HepG2 (cell line): ENCODE measurements around the gene HLA-DOA. TPM values are rescaled to one million over a fixed set of nuclear protein-coding genes. Genes with fewer than 3 reads are reported as not detected.

Experiments
- CHD4 ChIP-seq: fragments of 200-600 bp; sonication (generic); IDR thresholded peaks from 2 replicates; pipeline ENCODE4 v1.7.0; 2017; ENCODE audit warnings: mild to moderate bottlenecking, low read length, borderline replicate concordance
- DR1 ChIP-seq: sonication (generic); formaldehyde crosslinking; IDR thresholded peaks from 2 replicates; pipeline ENCODE4 v1.8.0; 2021; ENCODE audit warnings: mild to moderate bottlenecking, missing genetic modification reagents, inconsistent platforms
- ESRRA ChIP-seq: sonication (generic); formaldehyde crosslinking; IDR thresholded peaks from 2 replicates; pipeline ENCODE4 v1.5.1; 2020; ENCODE audit warnings: mild to moderate bottlenecking, low read depth, missing genetic modification reagents
- MATR3 ChIP-seq: sonication (generic); formaldehyde crosslinking; IDR thresholded peaks from 2 replicates; pipeline ENCODE4 v1.4.0; 2020; ENCODE audit warnings: missing genetic modification reagents
- NFRKB ChIP-seq: fragments of 450-650 bp; IDR thresholded peaks from 2 replicates; pipeline ENCODE4 v1.6.1; 2017
- PPARG ChIP-seq: conservative IDR thresholded peaks from 2 replicates; pipeline ENCODE4 v1.6.1; 2016; ENCODE audit warnings: missing biosample characterization, missing genetic modification reagents
- RELA ChIP-seq: sonication (generic); formaldehyde crosslinking; IDR thresholded peaks from 2 replicates; pipeline ENCODE4 v1.4.0; 2020; ENCODE audit warnings: missing genetic modification reagents
- SOX5 ChIP-seq: IDR thresholded peaks from 2 replicates; pipeline ENCODE4 v1.6.1; 2016; ENCODE audit warnings: borderline replicate concordance
- TBP ChIP-seq: sonication (generic); formaldehyde crosslinking; IDR thresholded peaks from 2 replicates; pipeline ENCODE4 v1.5.0; 2020; ENCODE audit warnings: missing genetic modification reagents
- ZNF75D ChIP-seq: sonication (generic); formaldehyde crosslinking; IDR thresholded peaks from 2 replicates; pipeline ENCODE4 v1.8.1; 2023; ENCODE audit warnings: missing genetic modification reagents, mild to moderate bottlenecking, borderline replicate concordance
- ZNF772 ChIP-seq: sonication (generic); formaldehyde crosslinking; IDR thresholded peaks from 2 replicates; pipeline ENCODE4 v1.5.0; 2020; ENCODE audit warnings: mild to moderate bottlenecking, missing genetic modification reagents
- polyA plus RNA-seq, 8 experiments: library from polyadenylated mRNA; depleted of rRNA in 3 of 8; stranded (reverse) in 7 of 8; unstranded in 1 of 8; fragments of >200 nt; fragmentation: Illumina TruSeq in 4 of 8; extraction: Trizol in 4 of 8; gene quantifications; 2 replicates each; pipeline versions ENCODE4 v1.2.1 to v1.2.3, GENCODE V29; 2011 to 2016; ENCODE audit warnings: low read depth in 4 of 8, missing spikeins in 1 of 8, mixed read lengths in 1 of 8; ENCODE audit not compliant: insufficient read depth in 1 of 8
- total RNA-seq, 5 experiments: library from RNA; depleted of rRNA; stranded (reverse); fragments of >200 nt; fragmentation: Illumina TruSeq; extraction: Trizol; gene quantifications; 2 replicates each; pipeline ENCODE4 v1.2.3, GENCODE V29; 2016; ENCODE audit warnings: low read depth in 1 of 5
- TF ChIP-seq, protein P1 (sequence below): sonication (generic); formaldehyde crosslinking; IDR thresholded peaks from 2 replicates; pipeline ENCODE4 v1.4.0; 2020; ENCODE audit warnings: missing genetic modification reagents
- TF ChIP-seq, protein P2 (sequence below): sonication (generic); formaldehyde crosslinking; IDR thresholded peaks from 2 replicates; pipeline ENCODE4 v1.5.0; 2020; ENCODE audit warnings: mild to moderate bottlenecking, missing genetic modification reagents
- TF ChIP-seq, protein P3 (sequence below): sonication (generic); formaldehyde crosslinking; IDR thresholded peaks from 2 replicates; pipeline ENCODE4 v1.5.0; 2020; ENCODE audit warnings: missing genetic modification reagents
- TF ChIP-seq, protein P4 (sequence below): sonication (generic); formaldehyde crosslinking; IDR thresholded peaks from 2 replicates; pipeline ENCODE4 v1.8.1; 2022; ENCODE audit warnings: low read depth, mild to moderate bottlenecking, missing genetic modification reagents

The HLA-DOA gene
- total and polyA plus RNA-seq, 2 of the 13 experiments (the other 11 are each of a cell fraction or from before 2014, with no cell fraction given) = 0.03 to 0.09 TPM

DNA sequence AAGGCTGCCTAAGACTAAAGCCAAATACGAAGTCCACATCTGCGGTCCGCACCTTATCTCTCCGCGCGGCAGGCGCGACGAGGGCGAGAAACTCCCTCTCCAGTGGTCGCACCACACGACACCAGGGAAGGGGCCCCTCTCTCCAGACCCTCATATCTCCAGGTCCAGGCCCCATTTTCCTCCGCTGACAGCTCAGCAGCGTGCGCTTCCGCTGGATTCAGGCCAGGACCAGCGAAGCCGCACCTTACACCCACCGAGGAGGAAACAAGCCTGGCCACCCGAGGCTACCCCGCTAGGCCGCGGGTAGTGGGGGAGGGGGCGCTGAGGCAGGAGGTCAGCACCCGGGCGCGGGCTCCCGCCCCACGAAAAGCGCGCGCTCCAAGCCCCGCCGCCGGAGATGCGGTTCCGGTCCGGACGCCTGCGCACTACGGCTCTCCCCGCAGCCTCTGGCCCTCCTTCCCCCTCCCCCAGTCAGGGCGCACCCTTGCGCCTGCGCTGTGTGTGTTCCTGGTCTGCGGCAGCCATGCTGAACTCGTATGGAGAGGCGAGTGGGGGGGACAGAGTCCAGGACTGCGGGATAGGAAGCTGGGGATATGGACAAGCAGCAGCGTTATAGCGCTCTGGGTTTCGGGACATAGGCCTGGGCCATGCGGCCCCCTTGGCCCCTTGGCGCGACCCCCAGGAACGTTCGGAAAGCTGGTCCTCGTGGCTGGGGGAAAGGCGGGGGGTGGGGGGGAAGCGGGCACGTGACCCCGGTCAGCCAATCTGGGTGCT is 41.1 kb downstream of the HLA-DOA start, which contains the start of gene BRD2 (continued):
- TF ChIP-seq, protein P1, sequence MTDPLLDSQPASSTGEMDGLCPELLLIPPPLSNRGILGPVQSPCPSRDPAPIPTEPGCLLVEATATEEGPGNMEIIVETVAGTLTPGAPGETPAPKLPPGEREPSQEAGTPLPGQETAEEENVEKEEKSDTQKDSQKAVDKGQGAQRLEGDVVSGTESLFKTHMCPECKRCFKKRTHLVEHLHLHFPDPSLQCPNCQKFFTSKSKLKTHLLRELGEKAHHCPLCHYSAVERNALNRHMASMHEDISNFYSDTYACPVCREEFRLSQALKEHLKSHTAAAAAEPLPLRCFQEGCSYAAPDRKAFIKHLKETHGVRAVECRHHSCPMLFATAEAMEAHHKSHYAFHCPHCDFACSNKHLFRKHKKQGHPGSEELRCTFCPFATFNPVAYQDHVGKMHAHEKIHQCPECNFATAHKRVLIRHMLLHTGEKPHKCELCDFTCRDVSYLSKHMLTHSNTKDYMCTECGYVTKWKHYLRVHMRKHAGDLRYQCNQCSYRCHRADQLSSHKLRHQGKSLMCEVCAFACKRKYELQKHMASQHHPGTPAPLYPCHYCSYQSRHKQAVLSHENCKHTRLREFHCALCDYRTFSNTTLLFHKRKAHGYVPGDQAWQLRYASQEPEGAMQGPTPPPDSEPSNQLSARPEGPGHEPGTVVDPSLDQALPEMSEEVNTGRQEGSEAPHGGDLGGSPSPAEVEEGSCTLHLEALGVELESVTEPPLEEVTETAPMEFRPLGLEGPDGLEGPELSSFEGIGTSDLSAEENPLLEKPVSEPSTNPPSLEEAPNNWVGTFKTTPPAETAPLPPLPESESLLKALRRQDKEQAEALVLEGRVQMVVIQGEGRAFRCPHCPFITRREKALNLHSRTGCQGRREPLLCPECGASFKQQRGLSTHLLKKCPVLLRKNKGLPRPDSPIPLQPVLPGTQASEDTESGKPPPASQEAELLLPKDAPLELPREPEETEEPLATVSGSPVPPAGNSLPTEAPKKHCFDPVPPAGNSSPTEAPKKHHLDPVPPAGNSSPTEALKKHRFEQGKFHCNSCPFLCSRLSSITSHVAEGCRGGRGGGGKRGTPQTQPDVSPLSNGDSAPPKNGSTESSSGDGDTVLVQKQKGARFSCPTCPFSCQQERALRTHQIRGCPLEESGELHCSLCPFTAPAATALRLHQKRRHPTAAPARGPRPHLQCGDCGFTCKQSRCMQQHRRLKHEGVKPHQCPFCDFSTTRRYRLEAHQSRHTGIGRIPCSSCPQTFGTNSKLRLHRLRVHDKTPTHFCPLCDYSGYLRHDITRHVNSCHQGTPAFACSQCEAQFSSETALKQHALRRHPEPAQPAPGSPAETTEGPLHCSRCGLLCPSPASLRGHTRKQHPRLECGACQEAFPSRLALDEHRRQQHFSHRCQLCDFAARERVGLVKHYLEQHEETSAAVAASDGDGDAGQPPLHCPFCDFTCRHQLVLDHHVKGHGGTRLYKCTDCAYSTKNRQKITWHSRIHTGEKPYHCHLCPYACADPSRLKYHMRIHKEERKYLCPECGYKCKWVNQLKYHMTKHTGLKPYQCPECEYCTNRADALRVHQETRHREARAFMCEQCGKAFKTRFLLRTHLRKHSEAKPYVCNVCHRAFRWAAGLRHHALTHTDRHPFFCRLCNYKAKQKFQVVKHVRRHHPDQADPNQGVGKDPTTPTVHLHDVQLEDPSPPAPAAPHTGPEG (CRISPR knock-in tag) = no peak
- TF ChIP-seq SOX5 (CRISPR knock-in tag) (peak; percentile 38; the same call in 1 of the 2 replicates), DR1 (CRISPR knock-in tag) (peak; percentile 59; the same call in 1 of the 2 replicates), MATR3 (CRISPR knock-in tag) (no peak), ZNF772 (CRISPR knock-in tag) (peak; percentile 93), NFRKB (peak; percentile 39; the same call in 1 of the 2 replicates), ZNF75D (CRISPR knock-in tag) (peak; percentile 93; the same call in 1 of the 2 replicates), CHD4 (no peak), PPARG (CRISPR knock-in tag) (peak; percentile 62; the same call in 1 of the 2 replicates), RELA (peak; percentile 39; the same call in 1 of the 2 replicates), TBP (CRISPR knock-in tag) (no peak), ESRRA (CRISPR knock-in tag) (peak; percentile 76; the same call in 1 of the 2 replicates)
- TF ChIP-seq, protein P2, sequence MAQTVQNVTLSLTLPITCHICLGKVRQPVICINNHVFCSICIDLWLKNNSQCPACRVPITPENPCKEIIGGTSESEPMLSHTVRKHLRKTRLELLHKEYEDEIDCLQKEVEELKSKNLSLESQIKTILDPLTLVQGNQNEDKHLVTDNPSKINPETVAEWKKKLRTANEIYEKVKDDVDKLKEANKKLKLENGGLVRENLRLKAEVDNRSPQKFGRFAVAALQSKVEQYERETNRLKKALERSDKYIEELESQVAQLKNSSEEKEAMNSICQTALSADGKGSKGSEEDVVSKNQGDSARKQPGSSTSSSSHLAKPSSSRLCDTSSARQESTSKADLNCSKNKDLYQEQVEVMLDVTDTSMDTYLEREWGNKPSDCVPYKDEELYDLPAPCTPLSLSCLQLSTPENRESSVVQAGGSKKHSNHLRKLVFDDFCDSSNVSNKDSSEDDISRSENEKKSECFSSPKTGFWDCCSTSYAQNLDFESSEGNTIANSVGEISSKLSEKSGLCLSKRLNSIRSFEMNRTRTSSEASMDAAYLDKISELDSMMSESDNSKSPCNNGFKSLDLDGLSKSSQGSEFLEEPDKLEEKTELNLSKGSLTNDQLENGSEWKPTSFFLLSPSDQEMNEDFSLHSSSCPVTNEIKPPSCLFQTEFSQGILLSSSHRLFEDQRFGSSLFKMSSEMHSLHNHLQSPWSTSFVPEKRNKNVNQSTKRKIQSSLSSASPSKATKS (CRISPR knock-in tag) = peak; percentile 99
- TF ChIP-seq, protein P3, sequence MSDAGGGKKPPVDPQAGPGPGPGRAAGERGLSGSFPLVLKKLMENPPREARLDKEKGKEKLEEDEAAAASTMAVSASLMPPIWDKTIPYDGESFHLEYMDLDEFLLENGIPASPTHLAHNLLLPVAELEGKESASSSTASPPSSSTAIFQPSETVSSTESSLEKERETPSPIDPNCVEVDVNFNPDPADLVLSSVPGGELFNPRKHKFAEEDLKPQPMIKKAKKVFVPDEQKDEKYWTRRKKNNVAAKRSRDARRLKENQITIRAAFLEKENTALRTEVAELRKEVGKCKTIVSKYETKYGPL (CRISPR knock-in tag) = peak; percentile 65; the same call in 1 of the 2 replicates
- TF ChIP-seq, protein P4, sequence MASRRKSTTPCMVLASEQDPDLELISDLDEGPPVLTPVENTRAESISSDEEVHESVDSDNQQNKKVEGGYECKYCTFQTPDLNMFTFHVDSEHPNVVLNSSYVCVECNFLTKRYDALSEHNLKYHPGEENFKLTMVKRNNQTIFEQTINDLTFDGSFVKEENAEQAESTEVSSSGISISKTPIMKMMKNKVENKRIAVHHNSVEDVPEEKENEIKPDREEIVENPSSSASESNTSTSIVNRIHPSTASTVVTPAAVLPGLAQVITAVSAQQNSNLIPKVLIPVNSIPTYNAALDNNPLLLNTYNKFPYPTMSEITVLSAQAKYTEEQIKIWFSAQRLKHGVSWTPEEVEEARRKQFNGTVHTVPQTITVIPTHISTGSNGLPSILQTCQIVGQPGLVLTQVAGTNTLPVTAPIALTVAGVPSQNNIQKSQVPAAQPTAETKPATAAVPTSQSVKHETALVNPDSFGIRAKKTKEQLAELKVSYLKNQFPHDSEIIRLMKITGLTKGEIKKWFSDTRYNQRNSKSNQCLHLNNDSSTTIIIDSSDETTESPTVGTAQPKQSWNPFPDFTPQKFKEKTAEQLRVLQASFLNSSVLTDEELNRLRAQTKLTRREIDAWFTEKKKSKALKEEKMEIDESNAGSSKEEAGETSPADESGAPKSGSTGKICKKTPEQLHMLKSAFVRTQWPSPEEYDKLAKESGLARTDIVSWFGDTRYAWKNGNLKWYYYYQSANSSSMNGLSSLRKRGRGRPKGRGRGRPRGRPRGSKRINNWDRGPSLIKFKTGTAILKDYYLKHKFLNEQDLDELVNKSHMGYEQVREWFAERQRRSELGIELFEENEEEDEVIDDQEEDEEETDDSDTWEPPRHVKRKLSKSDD (CRISPR knock-in tag) = peak; percentile 92
